Naive B cell (primary cell): Measurements from ENCODE around the gene EIF3D. TPM values are rescaled to one million over a fixed set of nuclear protein-coding genes. Genes with fewer than 3 reads are reported as not detected.
A peak's percentile ranks its signal among the peaks of the same experiment; 100 is the strongest.

ENCODE experiments used
- ATAC-seq, 2 donors: fragments of 150-1000 bp; cut with Tn5 transposase; 2 replicates each; pipeline ENCODE4 v1.10.0; 2021; ENCODE audit warnings: low read depth in 2 of 2, mild to moderate bottlenecking in 2 of 2, moderate library complexity in 2 of 2
- DNase-seq: peaks from one replicate; pipeline ENCODE4 v3.0.0; 2022
- H3K27ac Mint-ChIP-seq, 6 donors: one replicate each; pipeline ENCODE4 v1.8.0; 2020 to 2022; ENCODE audit warnings: mild to moderate bottlenecking in 6 of 6, mixed read lengths in 6 of 6, moderate library complexity in 5 of 6, inconsistent platforms in 2 of 6
- H3K27me3 Mint-ChIP-seq, 3 donors: one replicate each; pipeline ENCODE4 v1.8.0; 2021 to 2022; ENCODE audit warnings: mixed read lengths in 3 of 3, mild to moderate bottlenecking in 1 of 3
- H3K36me3 Mint-ChIP-seq, 2 donors: one replicate each; pipeline ENCODE4 v1.8.0; 2020 to 2022; ENCODE audit warnings: mixed read lengths in 2 of 2, inconsistent platforms in 1 of 2, mild to moderate bottlenecking in 1 of 2
- H3K4me1 Mint-ChIP-seq, 3 donors: one replicate each; pipeline ENCODE4 v1.8.0; 2020 to 2022; ENCODE audit warnings: mixed read lengths in 3 of 3, inconsistent platforms in 1 of 3, mild to moderate bottlenecking in 1 of 3, moderate library complexity in 1 of 3
- H3K4me3 Mint-ChIP-seq, 8 donors: one replicate each; pipeline ENCODE4 v1.8.0; 2020 to 2022; ENCODE audit warnings: mild to moderate bottlenecking in 8 of 8, mixed read lengths in 8 of 8, moderate library complexity in 8 of 8, inconsistent platforms in 2 of 8
- H3K9me3 Mint-ChIP-seq, 7 donors: one replicate each; pipeline ENCODE4 v1.8.0; 2020 to 2022; ENCODE audit warnings: mixed read lengths in 7 of 7, mild to moderate bottlenecking in 5 of 7, inconsistent platforms in 2 of 7, moderate library complexity in 1 of 7
- polyA plus RNA-seq, 6 donors: library from polyadenylated mRNA; unstranded; fragments of 300-500 nt; fragmentation: Illumina TruSeq; gene quantifications; one replicate each; pipeline ENCODE4 v1.2.3, GENCODE V29; 2021; ENCODE audit warnings: low read depth in 6 of 6

EIF3D gene
- polyA plus RNA-seq, 6 donors from 2014 or later, result 142 to 185 (median 168) TPM

- H3K4me3 Mint-ChIP-seq, result peak within 1 kb of the TSS; percentile 82 to 99 (median 97)
- peaks cover 0 to 4% (median 0%) of the 10 kb centered on the region in 7 donors for H3K9me3 Mint-ChIP-seq
- peak; percentile 94 for DNase-seq
- peak within 1 kb of the TSS; percentile 98 to 100 (median 99) for H3K27ac Mint-ChIP-seq
- H3K4me1 Mint-ChIP-seq, result peaks cover 16 to 25% (median 17%) of the 10 kb centered on the region in 3 donors
- ATAC-seq, result peak; percentile 82 to 85
- peaks cover 4 to 6% of the 10 kb centered on the region in 2 donors for H3K36me3 Mint-ChIP-seq
- no peaks in the 10 kb centered on the region for H3K27me3 Mint-ChIP-seq
Observed at GRCh38 chr22:36481393-36482168, 47.4 kb downstream of the EIF3D start, which contains the start of gene TXN2. TXN2 (minus strand) TSS chr22:36481640; CDS start chr22:36480837, 803 bp downstream.

- Mint-ChIP-seq H3K27me3 (no peaks in the 10 kb centered on the region), H3K27ac (peak overlapping the region; percentile 98 to 100 (median 99)), H3K9me3 (peaks cover 0 to 4% (median 0%) of the 10 kb centered on the region in 7 donors), H3K4me3 (peak overlapping the region; percentile 82 to 99 (median 97)), H3K4me1 (peaks cover 16 to 25% (median 17%) of the 10 kb centered on the region in 3 donors), H3K36me3 (peaks cover 8 to 12% of the 10 kb centered on the region in 2 donors)
- ATAC-seq (no peak), DNase-seq (no peak)
Observed at GRCh38 chr22:36480941-36481392, 48.0 kb downstream of the EIF3D start.

GRCh38 chr22:36478966-36479365 is 50.0 kb downstream of the EIF3D start:
- H3K4me3 Mint-ChIP-seq, result peak overlapping the region in 1 of 8 donors; percentile 9
- H3K4me1 Mint-ChIP-seq, result peaks cover 14 to 25% (median 24%) of the 10 kb centered on the region in 3 donors
- ATAC-seq, result no peak

GRCh38 chr22:36475341-36475740 is 53.6 kb downstream of the EIF3D start:
- peaks cover 18 to 19% of the 10 kb centered on the region in 2 donors for H3K36me3 Mint-ChIP-seq
- H3K27me3 Mint-ChIP-seq, result no peaks in the 10 kb centered on the region
- H3K4me3 Mint-ChIP-seq, result no peak overlapping the region
- H3K9me3 Mint-ChIP-seq, result no peaks in the 10 kb centered on the region
- no peak for DNase-seq
- peak overlapping the region in 2 of 6 donors; percentile 28 to 34 for H3K27ac Mint-ChIP-seq
- H3K4me1 Mint-ChIP-seq, result peaks cover 6 to 10% (median 7%) of the 10 kb centered on the region in 3 donors
- no peak for ATAC-seq

More at GRCh38 chr22:36478966-36479365, 50.0 kb downstream of the EIF3D start:
- H3K9me3 Mint-ChIP-seq, result peaks cover 0 to 4% (median 0%) of the 10 kb centered on the region in 7 donors
- H3K27ac Mint-ChIP-seq, result no peak overlapping the region
- DNase-seq, result no peak
- peaks cover 18 to 19% of the 10 kb centered on the region in 2 donors for H3K36me3 Mint-ChIP-seq
- no peaks in the 10 kb centered on the region for H3K27me3 Mint-ChIP-seq

GRCh38 chr22:36472689-36473088 is 56.3 kb downstream of the EIF3D start:
- H3K27me3 Mint-ChIP-seq, result no peaks in the 10 kb centered on the region
- peaks cover 18 to 19% of the 10 kb centered on the region in 2 donors for H3K36me3 Mint-ChIP-seq
- H3K27ac Mint-ChIP-seq, result peak overlapping the region in 2 of 6 donors; percentile 24 to 49
- H3K9me3 Mint-ChIP-seq, result no peaks in the 10 kb centered on the region
- no peak overlapping the region for H3K4me3 Mint-ChIP-seq
- H3K4me1 Mint-ChIP-seq, result peaks cover 10 to 13% (median 11%) of the 10 kb centered on the region in 3 donors
- DNase-seq (no peak), ATAC-seq (no peak)

GRCh38 chr22:36471341-36471821 is 57.6 kb downstream of the EIF3D start:
- Mint-ChIP-seq H3K9me3 (no peaks in the 10 kb centered on the region), H3K27ac (peak overlapping the region in 1 of 6 donors; percentile 36), H3K4me3 (no peak overlapping the region), H3K4me1 (peaks cover 14 to 23% (median 21%) of the 10 kb centered on the region in 3 donors), H3K36me3 (peaks cover 11% of the 10 kb centered on the region in 2 donors), H3K27me3 (no peaks in the 10 kb centered on the region)
- DNase-seq (no peak), ATAC-seq (no peak)

- H3K4me3 Mint-ChIP-seq, result no peak overlapping the region
- no peaks in the 10 kb centered on the region for H3K27me3 Mint-ChIP-seq
- no peaks in the 10 kb centered on the region for H3K9me3 Mint-ChIP-seq
- H3K27ac Mint-ChIP-seq, result peak overlapping the region in 1 of 6 donors; percentile 36
- H3K36me3 Mint-ChIP-seq, result peaks cover 7 to 9% of the 10 kb centered on the region in 2 donors
- DNase-seq (no peak), ATAC-seq (no peak)
- peaks cover 14 to 26% (median 21%) of the 10 kb centered on the region in 3 donors for H3K4me1 Mint-ChIP-seq
Observed at GRCh38 chr22:36470994-36471331, 58.0 kb downstream of the EIF3D start.

- ATAC-seq (peak; percentile 98 to 99), DNase-seq (peak; percentile 82)
- Mint-ChIP-seq H3K9me3 (no peaks in the 10 kb centered on the region), H3K36me3 (peaks cover 1 to 4% of the 10 kb centered on the region in 2 donors), H3K4me1 (peaks cover 10 to 26% (median 21%) of the 10 kb centered on the region in 3 donors), H3K27ac (peak overlapping the region in 3 of 6 donors; percentile 36 to 85 (median 75)), H3K4me3 (peak overlapping the region in 1 of 8 donors; percentile 24), H3K27me3 (no peaks in the 10 kb centered on the region)
Observed at GRCh38 chr22:36470162-36470993, 58.6 kb downstream of the EIF3D start.

GRCh38 chr22:36469094-36469710 is 59.8 kb downstream of the EIF3D start:
- ATAC-seq, result no peak

GRCh38 chr22:36467946-36468345 is 61.0 kb downstream of the EIF3D start:
- DNase-seq, result no peak
- Mint-ChIP-seq H3K4me3 (no peak overlapping the region), H3K4me1 (peaks cover 6 to 26% (median 21%) of the 10 kb centered on the region in 3 donors), H3K9me3 (no peaks in the 10 kb centered on the region), H3K36me3 (no peaks in the 10 kb centered on the region), H3K27ac (no peak overlapping the region), H3K27me3 (no peaks in the 10 kb centered on the region)
- ATAC-seq, result no peak

More at GRCh38 chr22:36469094-36469710, 59.8 kb downstream of the EIF3D start:
- no peaks in the 10 kb centered on the region for H3K27me3 Mint-ChIP-seq
- DNase-seq, result no peak
- peak overlapping the region in 1 of 6 donors; percentile 60 for H3K27ac Mint-ChIP-seq
- H3K36me3 Mint-ChIP-seq, result no peaks in the 10 kb centered on the region
- no peaks in the 10 kb centered on the region for H3K9me3 Mint-ChIP-seq
- H3K4me3 Mint-ChIP-seq, result no peak overlapping the region
- peaks cover 8 to 26% (median 21%) of the 10 kb centered on the region in 3 donors for H3K4me1 Mint-ChIP-seq

GRCh38 chr22:36467042-36467810 is 61.7 kb downstream of the EIF3D start:
- peak overlapping the region in 4 of 6 donors; percentile 14 to 93 (median 70) for H3K27ac Mint-ChIP-seq
- peak overlapping the region in 1 of 8 donors; percentile 12 for H3K4me3 Mint-ChIP-seq
- peaks cover 6 to 26% (median 24%) of the 10 kb centered on the region in 3 donors for H3K4me1 Mint-ChIP-seq
- H3K36me3 Mint-ChIP-seq, result no peaks in the 10 kb centered on the region
- no peak for DNase-seq
- H3K9me3 Mint-ChIP-seq, result no peaks in the 10 kb centered on the region
- H3K27me3 Mint-ChIP-seq, result no peaks in the 10 kb centered on the region
- ATAC-seq, result no peak

- H3K4me1 Mint-ChIP-seq, result peaks cover 6 to 28% (median 26%) of the 10 kb centered on the region in 3 donors
- DNase-seq (no peak), ATAC-seq (no peak)
- peak overlapping the region in 2 of 6 donors; percentile 31 to 54 for H3K27ac Mint-ChIP-seq
- no peaks in the 10 kb centered on the region for H3K36me3 Mint-ChIP-seq
- no peaks in the 10 kb centered on the region for H3K27me3 Mint-ChIP-seq
- peak overlapping the region in 1 of 8 donors; percentile 12 for H3K4me3 Mint-ChIP-seq
- no peaks in the 10 kb centered on the region for H3K9me3 Mint-ChIP-seq
Observed at GRCh38 chr22:36466258-36466657, 62.7 kb downstream of the EIF3D start.
